ENCODE data around the gene USP17L5.
"Not testable (repeated sequence)": the region's sequence is repeated elsewhere in the genome, so short reads cannot be mapped to it uniquely, and the experiment has no call there.

The USP17L5 gene, protein sequence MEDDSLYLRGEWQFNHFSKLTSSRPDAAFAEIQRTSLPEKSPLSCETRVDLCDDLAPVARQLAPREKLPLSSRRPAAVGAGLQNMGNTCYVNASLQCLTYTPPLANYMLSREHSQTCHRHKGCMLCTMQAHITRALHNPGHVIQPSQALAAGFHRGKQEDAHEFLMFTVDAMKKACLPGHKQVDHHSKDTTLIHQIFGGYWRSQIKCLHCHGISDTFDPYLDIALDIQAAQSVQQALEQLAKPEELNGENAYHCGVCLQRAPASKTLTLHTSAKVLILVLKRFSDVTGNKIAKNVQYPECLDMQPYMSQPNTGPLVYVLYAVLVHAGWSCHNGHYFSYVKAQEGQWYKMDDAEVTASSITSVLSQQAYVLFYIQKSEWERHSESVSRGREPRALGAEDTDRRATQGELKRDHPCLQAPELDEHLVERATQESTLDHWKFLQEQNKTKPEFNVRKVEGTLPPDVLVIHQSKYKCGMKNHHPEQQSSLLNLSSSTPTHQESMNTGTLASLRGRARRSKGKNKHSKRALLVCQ

DNA sequence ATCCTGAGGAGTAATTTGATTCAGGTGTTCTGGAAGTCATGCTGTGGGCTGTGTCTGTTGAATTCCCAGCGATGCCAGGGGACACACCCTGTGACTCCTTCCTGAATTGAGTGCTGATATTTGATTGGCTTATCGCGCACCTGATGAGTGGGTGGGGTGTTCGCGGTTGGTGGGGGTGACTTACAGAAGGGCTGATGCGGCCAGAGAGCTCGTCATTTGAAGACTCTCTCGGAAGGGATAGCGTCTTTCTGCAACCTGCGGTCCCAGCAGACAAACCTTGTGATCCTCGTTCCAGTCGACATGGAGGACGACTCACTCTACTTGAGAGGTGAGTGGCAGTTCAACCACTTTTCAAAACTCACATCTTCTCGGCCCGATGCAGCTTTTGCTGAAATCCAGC, at the start of gene USP17L5:
USP17L5 (plus strand) TSS at position 301 of the 400 bp plus-strand sequence; CDS start at position 301, 0 bp downstream.
- DNase-seq (ENCODE audit: low spot score); in situ Hi-C loops (cut with MboI; ENCODE audit: low sequenced_read_pairs, unreplicated experiment): not testable (repeated sequence)

- DNase-seq (ENCODE audit: low spot score); in situ Hi-C loops (cut with MboI; ENCODE audit: low sequenced_read_pairs, unreplicated experiment): not testable (repeated sequence)
Observed at GRCh38 chr4:9324191-9324590, 15.0 kb upstream of the USP17L5 start.

DNA sequence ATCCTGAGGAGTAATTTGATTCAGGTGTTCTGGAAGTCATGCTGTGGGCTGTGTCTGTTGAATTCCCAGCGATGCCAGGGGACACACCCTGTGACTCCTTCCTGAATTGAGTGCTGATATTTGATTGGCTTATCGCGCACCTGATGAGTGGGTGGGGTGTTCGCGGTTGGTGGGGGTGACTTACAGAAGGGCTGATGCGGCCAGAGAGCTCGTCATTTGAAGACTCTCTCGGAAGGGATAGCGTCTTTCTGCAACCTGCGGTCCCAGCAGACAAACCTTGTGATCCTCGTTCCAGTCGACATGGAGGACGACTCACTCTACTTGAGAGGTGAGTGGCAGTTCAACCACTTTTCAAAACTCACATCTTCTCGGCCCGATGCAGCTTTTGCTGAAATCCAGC, 14.3 kb upstream of the USP17L5 start, which contains the start of gene USP17L24:
USP17L24 (plus strand) TSS at position 301 of the 400 bp plus-strand sequence; CDS start at position 301, 0 bp downstream.
- DNase-seq (ENCODE audit: low spot score); in situ Hi-C loops (cut with MboI; ENCODE audit: low sequenced_read_pairs, unreplicated experiment): not testable (repeated sequence)

GRCh38 chr4:9329611-9330010, 9.6 kb upstream of the USP17L5 start, which contains the start of gene USP17L25:
Gene USP17L25, plus strand, starts transcription at chr4:9329911. Its CDS starts 0 bp downstream, at chr4:9329911.
- DNase-seq (ENCODE audit: low spot score); in situ Hi-C loops (cut with MboI; ENCODE audit: low sequenced_read_pairs, unreplicated experiment): not testable (repeated sequence)

GRCh38 chr4:9334358-9334757, 4.8 kb upstream of the USP17L5 start, which contains the start of gene USP17L26:
Gene USP17L26, plus strand, starts transcription at chr4:9334658. Its CDS starts 0 bp downstream, at chr4:9334658.
- DNase-seq (ENCODE audit: low spot score); in situ Hi-C loops (cut with MboI; ENCODE audit: low sequenced_read_pairs, unreplicated experiment): not testable (repeated sequence)

GRCh38 chr4:9343848-9344247, 4.6 kb downstream of the USP17L5 start, which contains the start of gene USP17L27:
Gene USP17L27, plus strand, starts transcription at chr4:9344148. Its CDS starts 0 bp downstream, at chr4:9344148.
- in situ Hi-C loops (cut with MboI; ENCODE audit: low sequenced_read_pairs, unreplicated experiment): not testable (repeated sequence)

GRCh38 chr4:9348593-9348992, 9.4 kb downstream of the USP17L5 start, which contains the start of gene USP17L28:
Gene USP17L28, plus strand, starts transcription at chr4:9348893. Its CDS starts 0 bp downstream, at chr4:9348893.
- in situ Hi-C loops (cut with MboI; ENCODE audit: low sequenced_read_pairs, unreplicated experiment): not testable (repeated sequence)

More at GRCh38 chr4:9343848-9344247, 4.6 kb downstream of the USP17L5 start, which contains the start of gene USP17L27:
- DNase-seq (ENCODE audit: low spot score): not testable (repeated sequence)

DNA sequence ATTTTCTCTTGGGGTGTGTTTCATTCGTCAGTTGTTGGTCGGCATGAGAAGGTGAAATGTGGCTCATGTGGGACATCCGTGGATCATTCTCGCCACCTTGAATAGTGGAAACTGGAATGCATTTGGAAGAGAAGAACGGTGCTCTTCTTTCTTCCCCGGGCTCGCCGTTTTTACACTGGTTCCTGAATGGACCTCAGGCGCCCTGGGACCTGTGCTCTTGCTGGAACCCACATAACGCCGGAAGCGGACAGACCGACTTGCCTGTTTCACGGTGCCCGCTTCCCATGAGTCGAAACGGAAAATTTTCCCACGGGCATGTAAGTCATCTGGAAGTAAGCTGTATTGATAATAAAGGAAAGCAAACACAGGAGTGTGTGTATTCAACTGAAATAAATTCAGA, 11.7 kb downstream of the USP17L5 start:
- DNase-seq (ENCODE audit: low spot score); in situ Hi-C loops (cut with MboI; ENCODE audit: low sequenced_read_pairs, unreplicated experiment): not testable (repeated sequence)

More at GRCh38 chr4:9348593-9348992, 9.4 kb downstream of the USP17L5 start, which contains the start of gene USP17L28:
- not testable (repeated sequence) for DNase-seq (ENCODE audit: low spot score)

DNA sequence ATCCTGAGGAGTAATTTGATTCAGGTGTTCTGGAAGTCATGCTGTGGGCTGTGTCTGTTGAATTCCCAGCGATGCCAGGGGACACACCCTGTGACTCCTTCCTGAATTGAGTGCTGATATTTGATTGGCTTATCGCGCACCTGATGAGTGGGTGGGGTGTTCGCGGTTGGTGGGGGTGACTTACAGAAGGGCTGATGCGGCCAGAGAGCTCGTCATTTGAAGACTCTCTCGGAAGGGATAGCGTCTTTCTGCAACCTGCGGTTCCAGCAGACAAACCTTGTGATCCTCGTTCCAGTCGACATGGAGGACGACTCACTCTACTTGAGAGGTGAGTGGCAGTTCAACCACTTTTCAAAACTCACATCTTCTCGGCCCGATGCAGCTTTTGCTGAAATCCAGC, 14.1 kb downstream of the USP17L5 start, which contains the start of gene USP17L29:
USP17L29 (plus strand) TSS at position 301 of the 400 bp plus-strand sequence; CDS start at position 301, 0 bp downstream.
- DNase-seq (ENCODE audit: low spot score); in situ Hi-C loops (cut with MboI; ENCODE audit: low sequenced_read_pairs, unreplicated experiment): not testable (repeated sequence)

DNA sequence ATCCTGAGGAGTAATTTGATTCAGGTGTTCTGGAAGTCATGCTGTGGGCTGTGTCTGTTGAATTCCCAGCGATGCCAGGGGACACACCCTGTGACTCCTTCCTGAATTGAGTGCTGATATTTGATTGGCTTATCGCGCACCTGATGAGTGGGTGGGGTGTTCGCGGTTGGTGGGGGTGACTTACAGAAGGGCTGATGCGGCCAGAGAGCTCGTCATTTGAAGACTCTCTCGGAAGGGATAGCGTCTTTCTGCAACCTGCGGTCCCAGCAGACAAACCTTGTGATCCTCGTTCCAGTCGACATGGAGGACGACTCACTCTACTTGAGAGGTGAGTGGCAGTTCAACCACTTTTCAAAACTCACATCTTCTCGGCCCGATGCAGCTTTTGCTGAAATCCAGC, 23.6 kb downstream of the USP17L5 start, which contains the start of gene USP17L30:
USP17L30 (plus strand) TSS at position 301 of the 400 bp plus-strand sequence; CDS start at position 301, 0 bp downstream.
- in situ Hi-C loops (cut with MboI; ENCODE audit: low sequenced_read_pairs, unreplicated experiment); DNase-seq (ENCODE audit: low spot score): not testable (repeated sequence)

DNA sequence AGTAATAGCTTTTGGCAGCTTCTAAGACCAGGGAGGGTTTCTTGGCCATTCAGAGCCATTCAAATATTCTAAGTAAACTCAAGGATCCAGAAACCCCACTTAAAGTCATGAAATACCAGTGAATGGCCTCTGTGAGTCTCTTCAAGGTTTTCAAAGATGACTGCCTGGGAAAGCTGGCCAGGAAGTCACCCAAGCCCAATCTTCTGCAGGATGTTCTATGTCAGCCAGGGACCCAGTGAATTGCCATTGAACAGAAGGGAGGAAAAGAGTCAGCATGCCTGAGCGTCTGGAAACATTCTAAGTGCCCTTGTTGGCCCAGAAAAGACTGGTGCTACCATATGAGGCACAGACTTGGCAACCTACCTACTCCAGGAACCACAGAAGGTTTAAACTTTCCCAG, 40.7 kb downstream of the USP17L5 start:
- in situ Hi-C loops (cut with MboI; ENCODE audit: low sequenced_read_pairs, unreplicated experiment); DNase-seq (ENCODE audit: low spot score): not testable (repeated sequence)

DNA sequence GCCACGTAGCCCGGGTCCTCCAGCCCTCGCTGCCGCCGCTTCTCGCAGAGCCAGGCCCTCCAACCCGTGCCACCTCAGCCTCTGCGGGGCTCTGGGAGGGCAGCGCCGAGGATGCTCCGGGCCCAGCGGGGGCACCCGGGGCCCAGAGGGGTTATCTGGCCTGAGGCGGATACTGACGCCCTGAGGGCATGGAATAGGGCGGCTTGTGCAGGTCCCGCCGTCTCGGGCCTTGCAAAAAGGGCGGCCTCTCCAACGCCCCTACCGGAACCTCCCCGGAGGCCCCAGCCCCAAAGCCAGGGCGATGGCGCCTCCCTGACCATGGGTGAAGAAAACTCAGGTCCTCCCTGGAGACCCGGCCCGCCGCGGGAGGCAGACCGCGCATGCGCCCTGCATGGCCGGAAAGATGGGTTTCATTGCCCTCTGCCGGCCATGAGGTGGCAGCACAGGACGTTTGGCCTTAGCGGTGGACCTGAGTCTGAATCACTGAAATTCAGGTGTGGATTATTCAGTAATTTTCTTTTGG, 41.9 kb downstream of the USP17L5 start:
- in situ Hi-C loops (cut with MboI; ENCODE audit: low sequenced_read_pairs, unreplicated experiment): not testable (repeated sequence)
- peak; percentile 33 for DNase-seq (ENCODE audit: low spot score)

- TF ChIP-seq, protein P1, sequence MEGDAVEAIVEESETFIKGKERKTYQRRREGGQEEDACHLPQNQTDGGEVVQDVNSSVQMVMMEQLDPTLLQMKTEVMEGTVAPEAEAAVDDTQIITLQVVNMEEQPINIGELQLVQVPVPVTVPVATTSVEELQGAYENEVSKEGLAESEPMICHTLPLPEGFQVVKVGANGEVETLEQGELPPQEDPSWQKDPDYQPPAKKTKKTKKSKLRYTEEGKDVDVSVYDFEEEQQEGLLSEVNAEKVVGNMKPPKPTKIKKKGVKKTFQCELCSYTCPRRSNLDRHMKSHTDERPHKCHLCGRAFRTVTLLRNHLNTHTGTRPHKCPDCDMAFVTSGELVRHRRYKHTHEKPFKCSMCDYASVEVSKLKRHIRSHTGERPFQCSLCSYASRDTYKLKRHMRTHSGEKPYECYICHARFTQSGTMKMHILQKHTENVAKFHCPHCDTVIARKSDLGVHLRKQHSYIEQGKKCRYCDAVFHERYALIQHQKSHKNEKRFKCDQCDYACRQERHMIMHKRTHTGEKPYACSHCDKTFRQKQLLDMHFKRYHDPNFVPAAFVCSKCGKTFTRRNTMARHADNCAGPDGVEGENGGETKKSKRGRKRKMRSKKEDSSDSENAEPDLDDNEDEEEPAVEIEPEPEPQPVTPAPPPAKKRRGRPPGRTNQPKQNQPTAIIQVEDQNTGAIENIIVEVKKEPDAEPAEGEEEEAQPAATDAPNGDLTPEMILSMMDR (IDR thresholded peaks at IDR 0.05; ENCODE audit: borderline replicate concordance, control extremely low read depth, extremely low read depth, insufficient read depth, missing control alignments): no peak
- DNase-seq (ENCODE audit: low spot score): no peak
- in situ Hi-C loops (cut with MboI; ENCODE audit: low sequenced_read_pairs, unreplicated experiment): no loop called here
Observed at GRCh38 chr4:9384126-9384525, 44.9 kb downstream of the USP17L5 start.

GRCh38 chr4:9389001-9389400, 49.8 kb downstream of the USP17L5 start:
- in situ Hi-C loops (cut with MboI; ENCODE audit: low sequenced_read_pairs, unreplicated experiment); DNase-seq (ENCODE audit: low spot score): not testable (repeated sequence)
